Activated CD4-positive, alpha-beta T cell treated with anti-CD3 and anti-CD28 coated beads for 24 hours (primary cell): Measurements from ENCODE around the gene PRAC1.

Experiments used
- DNase-seq, 2 donors: peaks; one replicate each; pipeline ENCODE4 v3.0.0-alpha.2; 2020; ENCODE audit warnings: low read depth in 2 of 2

PRAC1 gene

GRCh38 chr17:48704361-48705248 is 17.7 kb downstream of the PRAC1 start:
- DNase-seq: no peak

DNA sequence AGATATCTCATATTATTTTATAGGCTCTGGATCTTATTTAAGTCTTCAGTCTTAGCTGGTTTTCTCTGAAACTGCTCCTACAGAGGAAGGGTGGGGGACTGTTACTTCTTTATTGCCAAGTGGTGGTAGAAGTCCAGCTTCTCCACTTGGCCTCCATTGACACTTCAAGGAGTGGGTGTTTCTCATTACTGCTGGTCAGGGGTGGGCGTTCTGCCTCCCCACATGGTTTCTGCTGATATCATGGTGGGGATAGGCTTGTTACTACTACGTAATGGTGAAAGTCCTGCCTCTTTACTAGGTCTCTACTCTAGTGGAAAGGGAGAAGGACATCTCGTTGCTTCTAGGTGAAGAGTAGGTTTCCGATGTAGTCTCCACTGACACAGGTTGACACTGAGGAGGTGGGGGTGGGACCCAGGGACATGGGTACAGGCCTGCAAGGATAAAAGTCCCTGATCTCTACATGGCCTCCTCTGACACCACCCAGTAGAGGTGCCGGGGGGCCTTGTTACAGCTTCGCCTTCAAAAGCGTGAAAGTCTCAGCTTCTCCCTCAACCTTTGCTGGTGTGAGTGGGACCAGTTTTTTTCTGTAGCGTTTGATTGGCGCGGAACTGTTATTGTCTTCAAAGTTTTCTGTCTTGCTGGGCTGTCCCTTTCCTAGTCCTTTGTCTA is 20.3 kb downstream of the PRAC1 start:
- DNase-seq: no peak

DNA sequence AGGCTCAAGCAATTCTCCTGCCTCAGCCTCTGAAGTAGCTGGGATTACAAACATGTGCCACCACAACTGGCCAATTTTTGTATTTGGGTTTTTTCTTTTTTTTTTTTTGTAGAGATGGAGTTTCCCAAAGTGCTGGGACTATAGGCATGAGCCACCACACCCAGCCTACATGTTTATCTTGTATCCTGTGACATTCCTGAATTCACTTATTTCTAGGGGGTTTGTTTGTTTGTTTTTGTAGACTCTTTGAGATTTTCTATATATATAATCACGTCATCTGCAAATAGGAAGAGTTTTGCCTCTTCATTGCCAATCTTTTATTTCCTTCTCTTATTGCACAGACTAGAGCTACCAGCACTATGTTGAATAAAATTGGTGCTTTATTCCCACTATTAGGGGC is 29.1 kb downstream of the PRAC1 start:
- DNase-seq: no peak

GRCh38 chr17:48692049-48692448 is 30.3 kb downstream of the PRAC1 start:
- DNase-seq: no peak

GRCh38 chr17:48690655-48691054 is 31.7 kb downstream of the PRAC1 start:
- DNase-seq: no peak

DNA sequence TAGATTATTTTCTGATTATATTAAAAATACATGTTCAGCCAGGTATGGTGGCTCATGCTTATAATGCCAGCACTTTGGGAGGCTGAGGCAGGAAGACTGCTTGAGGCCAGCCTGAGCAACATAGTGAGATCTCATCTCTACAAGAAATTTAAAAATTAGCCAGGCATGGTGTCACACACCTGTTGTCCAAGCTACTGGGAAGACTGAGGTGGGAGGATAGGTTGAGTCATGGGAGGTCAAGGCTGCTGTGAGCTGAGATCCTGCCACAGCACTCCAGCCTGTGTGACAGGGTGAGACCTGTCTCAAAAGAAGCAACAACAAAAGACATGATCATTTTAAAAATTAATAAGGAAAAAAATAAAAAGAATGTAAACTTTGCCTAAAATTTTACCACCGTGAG is 40.7 kb downstream of the PRAC1 start:
- DNase-seq: no peak

- no peak for DNase-seq
Observed at GRCh38 chr17:48679385-48680096, 42.8 kb downstream of the PRAC1 start.

- peak; percentile 61 to 67 for DNase-seq
Observed at GRCh38 chr17:48678141-48678971, 44.0 kb downstream of the PRAC1 start.

- DNase-seq: no peak
Observed at GRCh38 chr17:48676963-48677558, 45.3 kb downstream of the PRAC1 start.

GRCh38 chr17:48672340-48672739 is 50.0 kb downstream of the PRAC1 start:
- no peak for DNase-seq
